Astrocyte of the spinal cord (primary cell): ENCODE data around the gene GTF3C4.

Experiments used
- DNase-seq: peaks from one replicate; pipeline ENCODE4 v3.0.0; 2011; ENCODE audit warnings: low read depth, low spot score
- H3K4me3 ChIP-seq: 2 replicates; pipeline ENCODE4 v1.5.1; 2011; ENCODE audit warnings: low read depth, mild to moderate bottlenecking, low read length, moderate library complexity
- in situ Hi-C: cut with HindIII; loops from 2 replicates; pipeline ENCODE4 v1.10.0; 2017; ENCODE audit warnings: low sequenced_read_pairs
- TF ChIP-seq, protein P1 (sequence below): IDR thresholded peaks from 2 replicates; pipeline ENCODE4 v1.5.1; 2012; ENCODE audit warnings: low read depth, mild to moderate bottlenecking, low read length, inconsistent platforms

The GTF3C4 gene

DNA sequence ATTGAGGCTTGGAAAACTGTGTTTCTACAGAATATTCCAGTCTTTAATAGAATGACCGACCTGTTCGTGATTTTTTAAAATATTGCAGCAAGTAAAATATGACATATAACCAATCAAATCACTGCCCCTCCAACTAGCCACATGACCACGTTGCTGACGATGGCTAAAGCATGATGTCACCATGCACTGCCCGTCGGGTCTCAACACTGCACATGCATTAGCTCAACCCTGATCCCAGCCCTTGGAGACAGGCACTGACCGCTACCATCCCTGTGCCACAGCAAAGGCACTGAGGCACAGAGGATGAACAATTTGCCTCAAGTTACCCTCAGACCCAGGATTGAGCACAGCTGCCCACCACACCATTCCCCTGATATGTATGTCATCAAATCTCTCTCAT lies 14.0 kb upstream of the GTF3C4 start:
- DNase-seq: no peak
- TF ChIP-seq, protein P1, sequence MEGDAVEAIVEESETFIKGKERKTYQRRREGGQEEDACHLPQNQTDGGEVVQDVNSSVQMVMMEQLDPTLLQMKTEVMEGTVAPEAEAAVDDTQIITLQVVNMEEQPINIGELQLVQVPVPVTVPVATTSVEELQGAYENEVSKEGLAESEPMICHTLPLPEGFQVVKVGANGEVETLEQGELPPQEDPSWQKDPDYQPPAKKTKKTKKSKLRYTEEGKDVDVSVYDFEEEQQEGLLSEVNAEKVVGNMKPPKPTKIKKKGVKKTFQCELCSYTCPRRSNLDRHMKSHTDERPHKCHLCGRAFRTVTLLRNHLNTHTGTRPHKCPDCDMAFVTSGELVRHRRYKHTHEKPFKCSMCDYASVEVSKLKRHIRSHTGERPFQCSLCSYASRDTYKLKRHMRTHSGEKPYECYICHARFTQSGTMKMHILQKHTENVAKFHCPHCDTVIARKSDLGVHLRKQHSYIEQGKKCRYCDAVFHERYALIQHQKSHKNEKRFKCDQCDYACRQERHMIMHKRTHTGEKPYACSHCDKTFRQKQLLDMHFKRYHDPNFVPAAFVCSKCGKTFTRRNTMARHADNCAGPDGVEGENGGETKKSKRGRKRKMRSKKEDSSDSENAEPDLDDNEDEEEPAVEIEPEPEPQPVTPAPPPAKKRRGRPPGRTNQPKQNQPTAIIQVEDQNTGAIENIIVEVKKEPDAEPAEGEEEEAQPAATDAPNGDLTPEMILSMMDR: no peak
- no peak overlapping the region for H3K4me3 ChIP-seq
- in situ Hi-C loops: no loop called here

DNA sequence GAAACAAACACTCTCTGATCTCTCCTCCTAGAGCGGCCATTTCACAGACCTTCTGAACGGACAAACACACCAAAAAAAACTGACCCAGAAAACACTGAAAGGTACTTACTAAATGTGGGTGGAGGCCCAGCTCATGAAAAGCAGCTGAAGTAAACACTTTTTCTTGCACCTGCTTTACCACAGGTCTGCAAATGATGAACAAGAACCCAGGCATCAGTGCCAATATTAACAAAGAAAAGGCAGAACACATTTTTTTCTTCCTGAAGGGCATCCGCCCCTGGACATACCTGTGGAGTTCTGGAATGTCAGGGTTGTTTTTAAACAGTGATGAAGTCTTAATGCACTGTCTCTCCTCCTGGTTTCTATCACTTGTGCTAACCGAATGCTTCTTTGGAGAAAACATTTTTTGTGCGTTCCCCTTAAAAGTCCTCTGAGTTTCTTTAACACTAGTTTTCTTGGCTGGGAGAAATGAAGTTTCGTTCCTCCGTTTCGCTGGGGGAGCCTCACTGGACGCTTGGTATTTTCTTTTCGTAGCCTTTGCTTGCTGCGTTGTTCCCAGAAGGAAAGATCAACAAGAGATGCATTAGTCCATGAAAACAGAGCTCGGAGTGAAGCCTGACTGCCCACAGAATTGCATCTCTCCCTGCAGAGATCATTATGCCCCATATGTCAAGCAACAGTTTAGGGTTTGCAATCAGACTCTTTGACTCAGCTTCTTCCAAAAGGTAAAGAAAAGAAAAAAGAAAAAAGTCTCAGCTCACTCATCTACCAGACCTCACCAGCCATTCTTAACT lies 7.9 kb upstream of the GTF3C4 start:
- in situ Hi-C loops: no loop called here
- no peak for DNase-seq
- TF ChIP-seq, protein P1: no peak
- H3K4me3 ChIP-seq: no peak overlapping the region

DNA sequence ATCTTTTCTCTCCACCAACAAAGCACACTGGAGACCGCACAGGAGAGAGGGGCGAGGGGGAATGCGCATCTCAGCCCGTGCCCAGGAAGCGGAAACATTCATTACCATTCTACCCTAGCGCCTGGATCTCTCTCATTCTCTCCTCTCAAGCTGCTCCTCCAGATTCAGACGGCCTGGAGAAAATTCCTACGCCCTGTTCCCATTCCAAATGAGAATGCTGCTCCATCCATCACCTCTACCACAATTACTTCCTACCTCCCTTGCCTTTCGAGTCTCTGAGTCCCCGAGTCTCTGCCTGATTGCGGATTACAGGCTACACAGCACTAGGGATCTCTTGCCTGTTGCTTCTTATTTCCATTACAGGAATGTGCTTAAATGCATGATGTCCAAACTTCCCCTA lies 7.1 kb upstream of the GTF3C4 start:
- DNase-seq: no peak
- no peak overlapping the region for H3K4me3 ChIP-seq
- TF ChIP-seq, protein P1: no peak
- in situ Hi-C loops: no loop called here

DNA sequence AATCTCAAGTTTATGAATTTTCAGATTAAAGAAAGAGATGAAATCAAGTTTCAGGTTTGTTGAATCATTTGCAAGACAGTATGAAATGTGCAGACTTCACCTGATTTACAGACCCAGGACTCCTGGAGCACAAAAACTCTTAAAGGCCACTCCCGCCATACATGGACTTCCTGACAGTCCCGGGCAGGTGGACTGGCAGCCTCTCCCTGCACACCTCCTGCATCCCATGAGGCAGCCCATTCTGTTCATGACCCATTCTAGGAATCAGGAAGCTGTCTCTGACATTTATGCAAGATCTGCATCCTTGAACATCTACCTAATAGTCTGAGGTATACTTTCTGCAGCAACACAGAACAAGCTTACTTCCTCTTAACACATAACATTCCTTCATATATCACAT lies 6.4 kb upstream of the GTF3C4 start:
- TF ChIP-seq, protein P1: no peak
- in situ Hi-C loops: no loop called here
- no peak for DNase-seq
- H3K4me3 ChIP-seq: no peak overlapping the region

DNA sequence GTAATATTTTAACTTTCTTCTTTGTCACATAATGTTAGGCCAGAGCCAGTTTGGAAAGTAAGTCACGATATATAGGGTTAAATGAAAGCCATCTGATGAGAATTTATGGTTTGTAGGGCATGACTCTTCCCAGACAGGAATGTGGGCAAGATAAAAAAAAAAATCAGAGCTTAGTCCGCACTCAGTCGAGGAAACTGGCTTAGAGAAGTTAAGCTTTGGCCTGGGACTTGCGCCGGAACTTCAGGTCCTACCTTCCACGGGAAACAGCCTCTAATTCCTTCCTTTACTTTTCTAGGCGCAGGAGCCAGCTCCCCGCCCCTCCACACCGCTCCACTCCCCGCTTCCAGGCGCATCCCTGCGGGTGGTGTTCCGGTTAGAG lies 956 bp upstream of the GTF3C4 start:
- peak overlapping the region; percentile 85 for H3K4me3 ChIP-seq
- peak; percentile 26 for DNase-seq
- TF ChIP-seq, protein P1: no peak
- in situ Hi-C loops: no loop called here

DNA sequence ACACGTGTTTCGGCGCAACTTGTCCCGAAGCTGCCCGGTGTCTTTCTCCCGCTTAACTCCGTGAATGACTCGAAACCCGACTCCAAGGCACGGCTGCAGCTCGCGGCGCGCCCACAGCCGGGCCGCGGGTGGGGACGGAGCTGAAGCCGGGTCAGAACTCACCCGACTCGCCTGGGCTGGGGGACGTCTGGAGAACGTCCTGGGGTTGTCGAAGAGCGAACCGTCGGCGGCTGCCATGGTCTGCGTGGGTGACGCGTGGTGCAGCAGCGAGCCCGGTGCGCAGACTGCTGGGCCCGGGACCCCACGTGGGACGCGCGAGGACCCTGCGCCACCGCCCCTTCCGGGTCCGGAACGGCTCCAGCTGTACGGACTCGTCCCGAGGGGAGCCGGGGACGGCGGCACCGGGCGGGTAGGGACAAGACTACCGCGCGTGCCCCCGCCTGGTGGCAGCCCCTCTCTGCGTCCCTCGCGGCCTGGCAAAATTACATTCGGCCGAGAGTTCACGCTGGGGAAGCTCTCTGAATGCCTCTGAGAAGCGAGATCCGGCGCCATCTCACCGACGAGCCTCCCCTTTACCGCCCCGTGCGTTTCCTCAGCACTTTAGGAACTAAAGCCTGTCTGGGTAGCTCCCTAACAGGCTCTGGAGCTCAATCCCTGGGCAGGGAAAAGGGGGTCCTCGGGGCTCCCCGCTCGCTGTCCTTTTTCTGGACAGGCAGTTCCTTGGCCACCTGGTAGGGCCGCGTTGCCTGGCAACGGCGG lies 387 bp upstream of the GTF3C4 start, which contains the start of gene DDX31:
TSS of gene DDX31 (minus strand) at position 286 of the 759 bp plus-strand sequence. CDS start at position 237, 49 bp downstream.
- H3K4me3 ChIP-seq: peak within 1 kb of the TSS; percentile 85
- in situ Hi-C loops: no loop called here
- DNase-seq: peak; percentile 83
- TF ChIP-seq, protein P1: no peak
